Smooth muscle cell (in vitro differentiated cells): ENCODE measurements around the gene ROBO1. TPM values are rescaled to one million over a fixed set of nuclear protein-coding genes. Genes with fewer than 3 reads are reported as not detected.

Source experiments
- DNase-seq: peaks from one replicate; lab custom pipeline; 2025; ENCODE audit not compliant: unreplicated experiment; lab: John Stamatoyannopoulos, UW
- H2AFZ ChIP-seq: fragments of 200-600 bp; sonication (generic); 2 replicates; pipeline ENCODE4 v1.6.0; 2016; ENCODE audit warnings: antibody characterized with exemption, low read depth, mild to moderate bottlenecking
- H3F3A ChIP-seq: fragments of 200-600 bp; sonication (generic); 2 replicates; pipeline ENCODE4 v1.6.0; 2017; ENCODE audit warnings: antibody characterized with exemption, low read depth
- H3K27ac ChIP-seq: fragments of 200-600 bp; sonication (generic); 2 replicates; pipeline ENCODE4 v1.5.1; 2016; ENCODE audit warnings: low read depth, mild to moderate bottlenecking
- H3K27me3 ChIP-seq: fragments of 200-600 bp; sonication (generic); 2 replicates; pipeline ENCODE4 v1.6.1; 2016; ENCODE audit warnings: low read depth, mild to moderate bottlenecking
- H3K36me3 ChIP-seq: fragments of 200-600 bp; sonication (generic); 2 replicates; pipeline ENCODE4 v1.5.1; 2016; ENCODE audit warnings: low read depth
- H3K4me1 ChIP-seq: fragments of 200-600 bp; sonication (generic); 2 replicates; pipeline ENCODE4 v1.5.1; 2016; ENCODE audit warnings: low read depth
- H3K4me2 ChIP-seq: fragments of 200-600 bp; sonication (generic); 2 replicates; pipeline ENCODE4 v1.6.0; 2016; ENCODE audit warnings: mild to moderate bottlenecking
- H3K4me3 ChIP-seq: fragments of 200-600 bp; sonication (generic); 2 replicates; pipeline ENCODE4 v1.5.1; 2016; ENCODE audit warnings: mild to moderate bottlenecking
- H3K79me2 ChIP-seq: fragments of 200-600 bp; sonication (generic); 2 replicates; pipeline ENCODE4 v1.6.0; 2016; ENCODE audit warnings: low read depth, mild to moderate bottlenecking
- H3K9ac ChIP-seq: fragments of 200-600 bp; sonication (generic); 2 replicates; pipeline ENCODE4 v1.6.0; 2016; ENCODE audit warnings: low read depth
- H3K9me3 ChIP-seq: fragments of 200-600 bp; sonication (generic); replicated peaks from 2 replicates; pipeline ENCODE4 v1.5.1; 2016; ENCODE audit warnings: low read depth
- H4K20me1 ChIP-seq: fragments of 200-600 bp; sonication (generic); 2 replicates; pipeline ENCODE4 v1.6.0; 2016; ENCODE audit warnings: low read depth
- CTCF ChIP-seq: fragments of 200-600 bp; sonication (generic); IDR thresholded peaks from 2 replicates; pipeline ENCODE4 v1.5.1; 2017; ENCODE audit warnings: borderline replicate concordance, mild to moderate bottlenecking, antibody characterized with exemption; ENCODE audit not compliant: insufficient read depth, poor library complexity, severe bottlenecking
- WGBS: methylation state at CpG from one replicate; pipeline ENCODE4 v1.1.7; 2016; ENCODE audit warnings: low lambda C conversion rate; 5-methylcytosine and 5-hydroxymethylcytosine counted together
- polyA plus RNA-seq: library from polyadenylated mRNA; unstranded; fragments of >200 nt; fragmentation: Nextera tagmentation; extraction: Ambion mirVana; gene quantifications from 2 replicates; pipeline ENCODE4 v1.2.1, GENCODE V29; 2016
- total RNA-seq: library from RNA; depleted of rRNA; stranded (reverse); fragments of >200 nt; gene quantifications from 2 replicates; pipeline ENCODE4 v1.2.3, GENCODE V29; 2014

The ROBO1 gene
- total and polyA plus RNA-seq, 2 experiments from 2014 or later, result 30.5 to 79.5 TPM

DNA sequence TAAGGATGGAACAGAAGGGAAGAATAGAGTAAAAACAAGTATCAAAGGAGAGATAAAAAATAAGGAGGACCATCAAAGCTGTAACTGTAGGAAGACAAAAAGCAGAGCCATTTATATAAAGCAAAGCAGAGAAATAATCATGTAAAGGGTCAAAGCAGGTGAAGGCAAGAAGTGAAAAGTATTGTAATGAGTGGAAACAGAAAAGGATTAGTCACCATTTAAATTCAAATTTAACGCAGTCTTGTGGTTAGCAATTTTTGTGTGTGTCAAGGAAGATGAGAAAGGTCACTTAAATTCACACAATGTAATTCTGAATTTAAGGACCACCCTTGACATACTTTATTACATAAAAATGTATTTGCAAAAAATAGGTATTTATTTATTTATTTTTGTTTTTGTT is 567.8 kb downstream of the ROBO1 start:
- no peak for TF ChIP-seq CTCF
- Histone ChIP-seq H3K27me3 (no peaks in the 10 kb centered on the region), H2AFZ (no peak overlapping the region), H3K79me2 (no peaks in the 10 kb centered on the region), H3K4me2 (no peak overlapping the region), H3K27ac (no peak overlapping the region), H4K20me1 (no peaks in the 10 kb centered on the region), H3K4me1 (peaks cover 28% of the 10 kb centered on the region), H3K9ac (no peak overlapping the region), H3F3A (no peaks in the 10 kb centered on the region), H3K36me3 (no peaks in the 10 kb centered on the region), H3K9me3 (no peaks in the 10 kb centered on the region), H3K4me3 (no peak overlapping the region)
- 38% methylated on average over 1 of the region's 1 CpG for WGBS
- DNase-seq, result no peak

GRCh38 chr3:79187426-79187825 is 580.4 kb downstream of the ROBO1 start:
- no peaks in the 10 kb centered on the region for H3K79me2 ChIP-seq
- DNase-seq, result no peak
- H3F3A ChIP-seq, result no peaks in the 10 kb centered on the region
- H3K4me1 ChIP-seq, result no peaks in the 10 kb centered on the region
- no peak overlapping the region for H2AFZ ChIP-seq
- no peak for TF ChIP-seq CTCF
- no peaks in the 10 kb centered on the region for H3K9me3 ChIP-seq
- H3K36me3 ChIP-seq, result no peaks in the 10 kb centered on the region
- no peak overlapping the region for H3K4me2 ChIP-seq
- H3K9ac ChIP-seq, result no peak overlapping the region
- H3K27me3 ChIP-seq, result no peaks in the 10 kb centered on the region
- no peak overlapping the region for H3K27ac ChIP-seq
- H4K20me1 ChIP-seq, result no peaks in the 10 kb centered on the region
- WGBS, result 67% methylated on average over 5 of the region's 5 CpGs
- H3K4me3 ChIP-seq, result no peak overlapping the region

- Histone ChIP-seq H4K20me1 (no peaks in the 10 kb centered on the region), H2AFZ (peak overlapping the region; percentile 84), H3K27ac (no peak overlapping the region), H3K79me2 (no peaks in the 10 kb centered on the region), H3F3A (no peaks in the 10 kb centered on the region), H3K9me3 (no peaks in the 10 kb centered on the region), H3K4me2 (peak overlapping the region; percentile 55), H3K4me1 (peaks cover 6% of the 10 kb centered on the region), H3K36me3 (no peaks in the 10 kb centered on the region), H3K27me3 (no peaks in the 10 kb centered on the region), H3K4me3 (no peak overlapping the region), H3K9ac (no peak overlapping the region)
- 23% methylated on average over 3 of the region's 3 CpGs for WGBS
- no peak for DNase-seq
- no peak for TF ChIP-seq CTCF
Measured at GRCh38 chr3:79184251-79184650, 583.5 kb downstream of the ROBO1 start.

- Histone ChIP-seq H3K36me3 (no peaks in the 10 kb centered on the region), H3K4me2 (no peak overlapping the region), H3F3A (no peaks in the 10 kb centered on the region), H3K27ac (no peak overlapping the region), H4K20me1 (no peaks in the 10 kb centered on the region), H3K79me2 (no peaks in the 10 kb centered on the region), H2AFZ (no peak overlapping the region), H3K4me1 (peaks cover 10% of the 10 kb centered on the region), H3K9ac (no peak overlapping the region), H3K4me3 (no peak overlapping the region), H3K27me3 (no peaks in the 10 kb centered on the region), H3K9me3 (no peaks in the 10 kb centered on the region)
- WGBS, result 84% methylated on average over 1 of the region's 1 CpG
- DNase-seq, result no peak
- no peak for TF ChIP-seq CTCF
Measured at GRCh38 chr3:79183496-79183895, 584.3 kb downstream of the ROBO1 start.
